NCI-H2227 (cell line): Measurements from ENCODE around the gene CCDC57.
"Not testable (repeated sequence)": the region's sequence is repeated elsewhere in the genome, so short reads cannot be mapped to it uniquely, and the experiment has no call there.

Source experiments
- DNase-seq: peaks from one replicate; lab custom pipeline; 2025; ENCODE audit not compliant: unreplicated experiment; lab: John Stamatoyannopoulos, UW

The CCDC57 gene, protein sequence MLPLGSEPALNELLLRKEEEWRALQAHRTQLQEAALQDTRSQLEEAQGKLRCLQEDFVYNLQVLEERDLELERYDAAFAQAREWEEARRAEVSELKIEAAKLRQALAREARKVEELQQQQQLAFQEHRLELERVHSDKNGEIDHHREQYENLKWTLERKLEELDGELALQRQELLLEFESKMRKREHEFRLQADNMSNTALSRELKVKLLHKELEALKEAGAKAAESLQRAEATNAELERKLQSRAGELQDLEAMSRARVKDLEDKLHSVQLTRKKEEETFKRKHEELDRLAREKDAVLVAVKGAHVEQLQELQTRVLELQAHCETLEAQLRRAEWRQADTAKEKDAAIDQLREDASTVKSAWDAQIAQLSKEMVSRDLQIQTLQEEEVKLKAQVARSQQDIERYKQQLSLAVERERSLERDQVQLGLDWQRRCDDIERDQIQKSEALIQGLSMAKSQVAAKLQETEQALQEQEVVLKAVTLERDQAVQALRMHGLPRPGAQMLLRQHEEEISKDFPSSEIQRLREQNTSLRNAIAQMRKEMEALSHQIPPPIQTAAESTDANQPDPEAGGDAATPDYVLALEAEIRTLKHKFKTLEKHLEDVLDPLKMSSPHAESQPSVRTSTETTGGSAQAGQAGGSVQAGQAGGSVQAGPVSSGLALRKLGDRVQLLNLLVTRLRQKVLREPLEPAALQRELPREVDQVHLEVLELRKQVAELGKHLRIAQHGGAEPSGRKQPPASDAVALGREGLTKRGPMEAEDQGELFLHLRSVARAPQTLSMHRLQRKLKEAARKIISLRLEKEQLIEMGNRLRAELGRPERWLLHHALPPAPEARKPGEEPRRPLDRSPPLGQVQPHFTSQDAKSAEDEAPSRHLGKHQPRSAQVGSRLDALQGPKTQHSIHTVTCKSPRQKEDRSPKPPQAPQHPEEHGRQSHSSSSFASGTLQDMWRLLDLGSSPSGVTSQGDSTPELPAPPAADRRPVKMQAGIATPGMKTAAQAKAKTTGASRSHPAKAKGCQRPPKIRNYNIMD

DNA sequence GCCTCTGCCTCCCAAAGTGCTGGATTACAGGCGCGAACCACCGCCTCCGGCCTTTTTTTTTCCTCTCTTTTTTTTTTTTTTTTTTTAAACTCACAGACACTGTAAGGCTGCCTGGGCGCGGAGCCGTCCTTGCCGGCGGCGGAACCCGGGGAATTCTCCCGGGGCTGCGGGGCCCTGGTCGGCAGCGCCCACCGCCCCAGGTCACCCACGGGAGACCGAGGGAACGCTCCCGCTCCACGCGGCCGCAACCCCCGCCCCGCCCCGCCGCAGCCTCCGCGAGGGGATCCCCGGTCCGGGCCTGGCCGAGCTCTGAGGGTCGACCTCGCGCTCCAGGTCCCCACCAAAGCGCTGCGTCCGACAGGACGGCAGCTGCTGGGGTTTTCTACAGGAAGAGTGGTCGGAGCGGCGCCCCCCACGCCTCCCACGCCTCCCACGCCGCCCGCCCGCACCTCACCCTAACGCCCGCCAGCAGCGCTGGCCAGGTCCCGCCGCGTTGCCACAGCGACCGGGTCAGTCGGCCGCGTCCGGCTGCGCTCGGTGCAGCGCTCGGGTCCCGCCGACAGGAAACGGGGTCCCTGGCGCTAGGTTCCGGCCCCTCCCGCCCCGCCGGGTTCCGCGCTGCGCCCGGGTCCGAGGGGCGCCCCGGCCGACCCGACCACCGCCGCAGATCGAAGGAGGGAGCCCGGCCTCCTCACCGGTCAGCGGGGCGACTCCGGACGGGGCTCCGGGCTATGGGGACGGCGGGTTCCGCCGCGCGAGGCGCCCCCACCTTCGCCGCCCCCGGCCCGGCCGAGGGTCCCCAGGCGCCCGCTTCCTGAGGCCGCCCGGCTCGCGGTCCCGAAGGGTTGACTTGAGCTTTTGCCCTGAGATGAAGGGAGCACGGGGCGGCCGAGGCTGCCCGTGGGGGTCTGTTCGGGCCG, at the start of gene CCDC57:
TSS of gene CCDC57 (minus strand) at position 512 of the 920 bp plus-strand sequence. CDS start 10,898 bp downstream, outside the sequence.
- DNase-seq: peak; percentile 87

DNA sequence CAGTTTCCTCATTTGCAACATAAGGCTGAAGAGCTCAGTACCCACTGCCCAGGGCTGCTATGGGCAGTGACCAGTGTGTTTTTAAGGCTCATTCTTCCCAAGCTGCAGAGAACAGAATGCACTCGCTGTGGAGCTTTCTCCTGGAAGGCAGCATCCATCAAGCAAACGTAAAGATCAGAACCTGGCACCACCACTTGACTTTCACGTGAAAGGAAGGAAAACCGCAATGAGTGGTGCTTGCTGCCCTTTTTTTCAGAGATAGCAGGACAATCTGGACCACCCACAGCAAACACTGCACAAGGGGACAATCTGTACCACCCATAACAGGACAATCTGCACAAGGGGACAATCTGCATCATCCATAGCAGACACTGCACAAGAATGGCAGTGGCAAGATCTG, 49.7 kb upstream of the CCDC57 start:
- DNase-seq: no peak

DNA sequence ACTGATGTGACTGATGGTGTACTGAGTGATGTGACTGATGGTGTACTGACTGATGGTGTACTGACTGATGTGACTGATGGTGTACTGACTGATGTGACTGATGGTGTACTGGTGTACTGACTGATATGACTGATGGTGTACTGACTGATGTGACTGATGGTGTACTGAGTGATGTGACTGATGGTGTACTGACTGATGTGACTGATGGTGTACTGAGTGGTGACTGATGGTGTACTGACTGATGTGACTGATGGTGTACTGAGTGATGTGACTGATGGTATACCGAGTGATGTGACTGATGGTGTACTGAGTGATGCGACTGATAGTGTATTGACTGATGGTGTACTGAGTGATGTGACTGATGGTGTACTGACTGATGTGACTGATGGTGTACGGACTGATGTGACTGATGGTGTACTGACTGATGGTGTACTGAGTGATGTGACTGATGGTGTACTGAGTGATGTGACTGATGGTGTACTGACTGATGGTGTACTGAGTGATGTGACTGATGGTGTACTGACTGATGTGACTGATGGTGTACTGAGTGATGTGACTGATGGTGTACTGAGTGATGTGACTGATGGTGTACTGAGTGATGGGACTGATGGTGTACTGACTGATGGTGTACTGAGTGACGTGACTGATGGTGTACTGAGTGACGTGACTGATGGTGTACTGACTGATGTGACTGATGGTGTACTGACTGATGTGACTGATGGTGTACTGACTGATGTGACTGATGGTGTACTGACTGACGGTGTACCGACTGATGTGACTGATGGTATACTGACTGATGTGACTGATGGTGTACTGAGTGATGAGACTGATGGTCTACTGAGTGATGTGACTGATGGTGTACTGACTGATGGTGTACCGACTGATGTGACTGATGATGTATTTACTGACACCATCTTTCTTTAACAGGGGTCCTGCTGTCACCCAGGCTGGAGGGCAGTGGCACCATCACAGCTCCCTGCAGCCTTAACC, 47.6 kb upstream of the CCDC57 start:
- DNase-seq: not testable (repeated sequence)

DNA sequence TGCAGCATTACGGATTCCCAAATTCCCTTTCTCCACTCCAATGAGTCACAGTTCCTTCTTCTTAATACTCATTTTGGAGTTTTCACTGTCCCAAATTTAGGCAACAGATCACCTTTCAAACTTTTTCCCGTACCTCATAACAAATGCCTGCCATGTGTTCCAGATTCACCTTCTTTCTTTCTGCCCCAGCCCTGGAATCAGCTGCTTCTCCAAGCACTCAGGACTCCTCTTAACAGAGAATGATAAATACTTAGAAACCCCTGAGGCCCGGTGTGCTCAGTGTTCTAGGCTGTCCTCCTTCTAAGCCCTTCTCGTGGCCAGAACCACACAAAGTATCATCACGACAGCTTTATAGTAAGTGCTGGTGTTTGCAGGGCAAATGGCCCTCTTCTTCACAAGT, 45.9 kb upstream of the CCDC57 start:
- no peak for DNase-seq

DNA sequence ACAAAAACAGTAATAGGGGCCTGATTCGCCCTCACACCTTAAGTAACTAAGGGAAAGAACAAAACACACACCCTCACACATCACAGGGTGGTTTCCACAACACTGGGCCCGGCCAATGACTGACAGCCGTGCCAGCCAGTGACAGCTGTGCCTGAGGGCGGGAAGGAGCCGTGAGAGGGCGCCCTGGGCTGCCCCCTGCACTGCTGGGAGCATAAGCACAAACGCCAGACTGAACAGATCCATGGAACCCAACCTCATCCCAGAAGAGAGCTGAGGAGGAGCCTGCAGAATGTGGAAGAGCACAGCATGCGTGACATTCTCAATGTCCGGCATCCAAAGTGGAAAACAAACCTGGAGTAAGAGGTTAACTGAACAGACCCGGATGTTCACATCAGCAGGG, 44.8 kb upstream of the CCDC57 start:
- no peak for DNase-seq

DNA sequence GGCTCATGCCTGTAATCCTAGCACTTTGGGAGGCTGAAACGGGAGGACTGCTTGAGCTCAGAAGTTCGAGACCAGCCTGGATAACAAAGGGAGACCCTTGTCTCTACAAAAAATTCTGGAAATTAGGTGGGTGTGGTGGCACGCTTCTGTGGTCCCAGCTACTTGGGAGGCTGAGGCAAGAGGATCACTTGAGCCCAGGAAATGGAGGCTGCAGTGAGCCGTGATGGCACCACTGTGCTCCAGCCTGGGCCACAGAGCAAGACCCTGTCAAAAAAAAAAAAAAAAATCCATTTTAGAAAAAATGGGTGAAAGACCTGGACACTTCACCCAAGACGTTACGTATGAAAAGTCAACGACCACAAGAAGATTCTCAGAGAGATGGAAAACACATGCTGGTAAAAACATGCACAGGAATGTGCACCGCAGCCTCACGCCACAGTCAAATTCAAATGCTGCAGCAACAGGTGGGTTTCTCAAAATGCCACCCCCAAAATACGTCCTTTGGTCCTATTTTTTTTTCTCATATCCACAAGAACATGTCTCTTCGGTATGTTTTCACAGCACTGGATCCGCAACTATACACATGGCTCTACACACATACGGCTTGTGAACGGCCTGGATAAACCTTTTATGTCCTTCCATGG, 43.7 kb upstream of the CCDC57 start:
- no peak for DNase-seq

DNA sequence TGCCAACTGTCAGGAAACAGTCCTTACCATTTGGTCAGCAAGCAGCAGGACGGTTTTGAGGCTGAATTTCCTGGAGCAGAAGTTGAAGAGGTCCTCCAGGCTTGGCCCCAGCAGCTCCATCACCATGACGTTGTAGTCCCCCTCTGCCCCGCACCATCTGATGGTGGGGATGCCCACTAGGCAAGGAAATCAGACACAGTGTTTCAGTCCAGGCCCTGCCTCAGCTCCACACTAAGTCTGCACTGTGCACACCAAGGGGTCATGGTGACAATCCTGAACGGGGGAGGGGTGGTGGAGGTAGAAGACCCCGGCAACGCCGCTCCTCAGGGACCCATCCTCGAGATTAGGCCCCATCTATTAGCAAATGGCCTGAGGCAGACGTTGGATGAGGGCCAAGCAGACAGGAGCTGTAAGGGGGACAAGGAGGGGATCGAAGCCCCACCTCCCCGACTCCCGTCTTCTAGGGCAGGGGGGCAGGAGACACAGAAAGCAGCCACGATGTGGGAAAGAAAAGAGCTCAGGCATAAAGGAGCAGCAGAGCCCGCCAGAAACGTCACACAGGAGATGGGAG, 42.8 kb upstream of the CCDC57 start:
- no peak for DNase-seq

DNA sequence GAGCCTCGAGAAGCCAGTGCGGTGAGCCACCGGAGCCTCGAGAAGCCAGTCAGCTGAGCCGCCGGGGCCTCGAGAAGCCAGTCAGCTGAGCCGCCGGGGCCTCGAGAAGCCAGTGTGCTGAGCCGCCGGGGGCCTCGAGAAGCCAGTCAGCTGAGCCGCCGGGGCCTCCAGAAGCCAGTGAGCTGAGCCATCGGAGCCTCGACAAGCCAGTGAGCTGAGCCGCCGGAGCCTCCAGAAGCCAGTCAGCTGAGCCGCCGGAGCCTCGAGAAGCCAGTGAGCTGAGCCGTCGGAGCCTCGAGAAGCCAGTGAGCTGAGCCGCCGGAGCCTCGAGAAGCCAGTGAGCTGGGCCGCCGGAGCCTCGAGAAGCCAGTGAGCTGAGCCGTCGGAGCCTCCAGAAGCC, 42.1 kb upstream of the CCDC57 start:
- DNase-seq: not testable (repeated sequence)

DNA sequence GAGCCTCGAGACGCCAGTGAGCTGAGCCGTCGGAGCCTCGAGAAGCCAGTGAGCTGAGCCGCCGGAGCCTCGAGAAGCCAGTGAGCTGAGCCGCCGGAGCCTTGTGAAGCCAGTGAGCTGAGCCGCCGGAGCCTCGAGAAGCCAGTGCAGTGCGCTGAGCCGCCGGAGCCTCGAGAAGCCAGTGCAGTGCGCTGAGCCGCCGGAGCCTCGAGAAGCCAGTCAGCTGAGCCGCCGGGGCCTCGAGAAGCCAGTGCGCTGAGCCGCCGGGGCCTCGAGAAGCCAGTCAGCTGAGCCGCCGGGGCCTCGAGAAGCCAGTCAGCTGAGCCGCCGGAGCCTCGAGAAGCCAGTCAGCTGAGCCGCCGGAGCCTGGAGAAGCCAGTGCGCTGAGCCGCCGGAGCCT, 41.5 kb upstream of the CCDC57 start:
- not testable (repeated sequence) for DNase-seq

DNA sequence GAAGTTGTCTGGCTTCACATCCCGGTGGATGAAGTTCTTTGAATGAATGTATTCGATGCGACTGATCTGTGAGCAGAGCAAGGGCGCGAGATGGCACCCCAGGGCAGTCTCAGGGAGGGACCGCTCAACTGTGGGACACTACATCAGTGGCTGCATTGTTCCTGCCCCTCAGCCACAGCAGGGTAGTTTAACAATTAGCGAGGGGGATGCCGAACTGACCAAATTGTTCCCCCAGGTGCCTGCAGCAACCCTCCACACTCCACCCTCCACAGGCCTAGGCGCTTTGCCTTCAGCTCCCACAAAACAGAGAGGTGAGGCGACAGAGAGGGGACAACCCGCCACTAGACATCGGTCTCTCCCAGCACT, 40.5 kb upstream of the CCDC57 start:
- no peak for DNase-seq

DNA sequence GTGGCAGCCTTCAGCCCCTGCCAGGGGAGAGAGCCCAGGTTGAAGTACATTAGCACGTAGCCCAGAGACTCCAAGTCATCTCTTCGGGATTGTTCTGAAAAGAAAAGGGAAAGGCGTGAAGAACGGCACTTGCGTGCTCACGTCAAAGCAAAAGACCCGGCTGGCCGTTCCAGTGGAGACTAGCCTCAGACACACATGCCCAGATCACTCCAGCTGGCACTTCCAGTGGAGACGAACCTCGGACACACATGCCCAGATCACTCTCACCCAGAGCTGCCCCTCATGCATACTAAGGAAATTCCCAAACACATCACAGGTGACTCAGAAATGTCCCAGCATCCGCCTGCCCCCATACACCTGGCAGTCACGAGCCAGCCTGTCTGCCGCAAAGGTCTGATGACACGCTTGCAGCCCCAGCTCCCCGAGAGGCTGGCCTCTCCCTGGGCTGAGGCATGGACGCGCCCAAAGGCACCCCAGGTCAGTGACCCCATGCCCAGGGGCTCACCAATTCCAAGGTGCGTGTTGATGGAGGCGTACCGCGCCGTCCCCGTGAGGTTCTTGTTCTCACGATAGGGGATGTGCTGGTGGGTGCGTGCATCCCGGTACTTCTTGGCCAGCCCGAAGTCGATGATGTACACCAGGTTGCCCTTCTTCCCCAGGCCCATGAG, 40.0 kb upstream of the CCDC57 start:
- no peak for DNase-seq

DNA sequence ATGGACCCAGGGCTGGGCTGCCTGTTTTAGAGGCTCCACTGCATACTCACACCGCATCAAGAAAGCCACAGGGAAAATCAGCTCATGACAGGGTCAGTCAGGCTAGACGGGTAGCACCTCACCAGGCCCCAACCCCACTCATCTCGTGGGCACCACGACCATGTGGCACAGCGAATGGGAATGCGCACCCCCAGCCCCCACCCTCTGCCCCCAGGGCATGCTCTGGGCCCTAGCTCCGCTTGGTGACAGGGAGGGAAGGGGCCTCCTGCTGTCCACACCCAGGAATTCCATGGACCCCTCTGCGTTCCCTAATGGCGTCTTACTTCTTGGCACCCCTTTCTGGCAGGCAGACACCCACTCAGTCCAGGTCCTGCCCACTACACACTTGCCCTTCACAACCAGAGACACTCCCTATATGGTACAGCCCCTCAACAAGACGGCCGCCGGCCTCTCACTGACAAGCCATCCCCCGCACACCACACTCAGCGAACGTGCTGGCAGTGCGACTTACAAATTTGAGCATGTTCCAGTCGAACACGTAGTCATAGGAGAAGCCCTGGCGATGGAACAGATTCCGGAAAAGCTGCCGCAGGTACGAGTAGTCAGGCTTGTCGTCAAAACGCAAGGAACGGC, 38.3 kb upstream of the CCDC57 start:
- DNase-seq: no peak

DNA sequence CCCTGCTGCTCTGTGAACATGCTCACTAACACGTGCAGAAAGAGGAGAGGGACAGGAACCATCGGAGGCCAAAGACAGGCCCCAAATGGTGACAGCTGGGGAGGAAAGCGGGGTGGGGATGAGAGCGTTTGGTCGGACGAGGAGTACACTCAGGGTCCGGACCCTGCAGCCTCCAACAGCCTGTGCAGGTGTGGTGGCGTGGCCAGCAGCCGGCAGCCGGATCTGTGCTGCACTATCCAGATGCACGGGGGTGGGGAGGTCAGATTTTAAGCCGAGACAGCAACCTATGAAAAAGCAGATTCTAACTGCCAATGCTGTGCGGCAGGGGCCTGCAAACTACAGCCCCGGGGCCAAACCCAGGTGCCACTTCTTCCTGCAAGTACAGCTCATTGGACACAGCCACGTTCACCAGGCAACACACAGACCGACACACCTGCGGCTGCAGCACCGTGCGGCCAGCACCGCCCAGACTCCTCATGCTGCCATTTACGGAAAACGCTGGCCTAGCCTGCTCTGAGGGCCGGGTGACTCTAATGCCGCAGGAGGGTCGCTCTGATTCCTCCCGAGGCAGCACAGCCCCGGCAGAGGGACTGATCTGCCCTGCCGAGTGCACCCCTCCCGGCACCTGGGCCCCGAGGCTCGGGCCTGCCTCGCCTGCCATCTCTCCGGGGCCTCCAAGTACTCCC, 37.4 kb upstream of the CCDC57 start:
- DNase-seq: no peak

DNA sequence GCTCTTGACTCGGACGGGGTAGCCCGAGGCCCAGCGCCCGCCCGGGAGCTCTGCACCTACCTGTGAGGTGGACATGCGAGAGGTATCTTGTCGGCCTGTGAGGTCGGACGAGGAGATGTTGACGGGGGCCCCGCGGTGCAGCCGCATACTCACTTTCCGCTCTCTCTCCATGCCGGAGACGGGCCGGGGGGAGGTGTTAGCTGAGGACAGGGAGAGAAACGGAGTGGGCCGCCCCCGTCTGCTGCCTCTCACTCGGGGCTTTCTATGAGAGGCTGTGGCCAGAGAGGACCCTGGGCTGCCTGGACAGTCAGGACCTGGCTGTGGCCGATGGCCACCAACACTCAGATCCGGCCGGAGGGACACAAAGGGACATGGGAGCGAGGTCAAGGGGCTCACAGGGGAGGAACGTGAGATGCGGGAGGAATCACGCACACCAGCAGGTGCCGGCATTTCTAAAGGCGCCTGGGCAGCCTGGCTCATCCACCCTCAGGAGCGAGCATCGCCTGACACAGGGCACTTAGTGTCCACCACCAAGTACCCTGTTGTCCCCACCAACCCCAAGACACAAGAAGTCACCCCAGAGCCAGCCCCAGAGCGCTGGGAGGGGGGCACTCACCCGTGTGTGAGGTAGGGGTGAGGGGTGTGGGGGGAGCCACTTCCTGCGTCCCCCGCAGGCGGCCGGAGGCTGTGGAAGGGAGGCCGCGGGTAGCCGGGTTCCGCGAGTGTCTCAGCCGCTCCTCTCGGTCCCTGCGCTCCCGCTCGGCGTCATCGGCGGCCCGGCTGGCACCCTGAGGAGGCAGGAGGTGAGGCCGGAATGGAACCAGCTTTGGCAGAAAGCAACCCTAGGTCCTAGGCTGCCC, 36.4 kb upstream of the CCDC57 start:
- DNase-seq: no peak

DNA sequence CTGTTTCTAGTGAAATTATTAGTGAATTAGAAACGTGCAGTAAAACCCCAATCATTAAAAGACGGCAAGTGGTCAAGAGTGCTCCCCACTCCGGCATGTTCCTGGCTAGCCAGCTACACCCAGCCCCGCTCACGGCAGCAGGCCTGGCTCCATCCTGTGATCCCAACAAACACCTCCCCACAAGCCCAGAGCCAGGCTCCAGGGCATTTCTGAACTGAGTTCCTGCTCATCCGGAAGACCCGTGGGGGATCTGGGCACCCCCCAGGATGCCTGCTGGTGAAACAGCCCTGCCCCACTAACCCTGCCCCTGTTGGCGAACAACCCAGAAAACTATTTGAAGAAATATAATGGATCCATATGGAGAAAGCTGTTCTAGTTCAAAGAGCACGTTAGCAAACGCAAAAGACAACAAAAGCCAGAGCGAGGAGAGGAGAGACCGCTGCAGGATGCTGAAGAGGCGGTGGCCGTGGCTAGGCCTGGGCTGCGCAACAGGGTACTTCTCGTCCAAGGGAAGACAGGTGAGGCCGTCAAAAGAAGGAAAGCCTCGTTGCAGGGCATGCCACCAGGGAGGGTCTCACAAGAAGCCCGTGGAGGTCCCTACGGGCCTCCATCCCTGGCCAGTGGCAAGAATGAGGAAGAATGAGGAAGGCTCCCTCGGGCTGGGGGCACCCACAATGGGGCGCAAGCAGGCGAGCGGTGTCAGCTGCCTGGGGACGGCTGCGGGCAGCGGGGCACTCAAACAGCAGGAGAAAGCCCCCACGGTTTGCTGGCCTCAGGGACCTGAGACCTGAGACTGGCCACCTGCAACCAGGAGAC, 35.4 kb upstream of the CCDC57 start:
- DNase-seq: no peak
